Psoas muscle (tissue), 8 donors: ENCODE measurements around the gene CACNG4. TPM values are rescaled to one million over a fixed set of nuclear protein-coding genes. Genes with fewer than 3 reads are reported as not detected.

ENCODE experiments used
- ATAC-seq, 4 donors: fragments of 200-7000 bp; cut with Tn5 transposase; one replicate each; pipeline ENCODE4 v1.9.1; 2020; ENCODE audit warnings: moderate library complexity in 3 of 4, mild to moderate bottlenecking in 2 of 4
- DNase-seq, 2 donors: peaks; one replicate each; pipeline ENCODE4 v3.0.0-alpha.2; 2020
- H3K27ac ChIP-seq: fragments of 200-600 bp; one replicate; pipeline ENCODE4 v1.8.0; 2022
- H3K27me3 ChIP-seq, 3 donors: fragments of 200-600 bp in 1 of 3; one replicate each; pipeline versions ENCODE4 v1.6.1 to v1.8.0; 2013 to 2022; ENCODE audit warnings: low read length in 2 of 3, mild to moderate bottlenecking in 2 of 3, moderate library complexity in 1 of 3; ENCODE audit not compliant: insufficient read depth in 3 of 3
- H3K36me3 ChIP-seq, 2 donors: fragments of 200-600 bp in 1 of 2; one replicate each; pipeline versions ENCODE4 v1.6.1 to v1.8.0; 2013 to 2022; ENCODE audit warnings: low read depth in 1 of 2, mild to moderate bottlenecking in 1 of 2, moderate library complexity in 1 of 2; ENCODE audit not compliant: insufficient read depth in 1 of 2
- H3K4me1 ChIP-seq: fragments of 200-600 bp; one replicate; pipeline ENCODE4 v1.8.0; 2022
- H3K4me3 ChIP-seq: fragments of 200-600 bp; one replicate; pipeline ENCODE4 v1.8.0; 2022; ENCODE audit warnings: mild to moderate bottlenecking
- H3K9me3 ChIP-seq: fragments of 200-600 bp; one replicate; pipeline ENCODE4 v1.8.0; 2022
- CTCF ChIP-seq: fragments of 200-600 bp; IDR thresholded peaks from one replicate; pipeline ENCODE4 v1.8.0; 2022; ENCODE audit warnings: antibody characterized with exemption
- WGBS, 3 donors: extraction: QIAGEN DNeasy Blood & Tissue Kit; methylation state at CpG; one replicate each; pipeline versions ENCODE4 v1.1.6 to v1.1.7; 2013; 5-methylcytosine and 5-hydroxymethylcytosine counted together
- intact Hi-C, 2 donors: fragments of 100-400 bp; cut with DNase I; formaldehyde crosslinking; loops; one replicate each; pipeline versions ENCODE4 v1.11.0 to v1.14.2; 2022
- polyA plus RNA-seq, 3 donors: library from polyadenylated mRNA; stranded (reverse); fragments of 200-250 nt; gene quantifications; one replicate each; pipeline ENCODE4 v1.2.3, GENCODE V29; 2013
- total RNA-seq, 4 donors: library from RNA; stranded (reverse); fragmentation: NEBNext Ultra II Directional in 2 of 4; extraction: Animal tissue kit (Norgen Biotek cat#: 25700) in 2 of 4; gene quantifications; one replicate each; pipeline versions ENCODE4 v1.2.1 to v1.2.4, GENCODE V29; 2021 to 2023
- donor health status: healthy with polysubstance abuse.
- donor health status: DM: no; HTN: no; CAD: no; lungs with moderate emphysema.
- donor health status: Bipolar disorder and iron deficiency.
- donor health status: healthy.
- donor health status: DM: yes; HTN: yes; CAD: no.
- donor health status: DM: no; HTN: no; CAD: no.
- donor health status: DM: no; HTN: no; CAD: no.
- donor health status: DM: yes; HTN: yes; CAD: no.

The CACNG4 gene
- total and polyA plus RNA-seq, 7 donors: 0.03 TPM; not detected in 6

DNA sequence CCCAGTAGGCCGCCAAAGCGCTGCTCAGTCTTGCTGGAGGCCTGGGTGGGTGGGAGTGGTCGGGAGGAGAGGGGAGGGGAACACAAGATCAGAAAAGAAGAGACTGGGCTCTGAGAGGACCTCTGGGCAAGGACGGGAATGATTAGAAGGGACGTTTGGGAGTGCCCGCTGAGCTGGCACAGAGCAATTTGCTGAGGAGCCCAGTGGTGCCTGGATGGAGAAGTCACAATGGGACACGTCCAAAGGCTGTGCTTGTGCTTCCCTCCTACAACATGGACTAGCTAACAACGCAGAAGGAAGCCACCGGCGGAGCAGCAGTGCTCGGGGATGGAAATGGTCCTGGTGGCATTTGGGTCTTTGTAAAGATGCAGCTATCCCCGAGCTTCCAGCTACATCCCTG lies 45.6 kb upstream of the CACNG4 start:
- Histone ChIP-seq H3K4me3 (no peak overlapping the region), H3K36me3 (no peaks in the 10 kb centered on the region), H3K9me3 (no peaks in the 10 kb centered on the region), H3K4me1 (no peaks in the 10 kb centered on the region), H3K27ac (no peak overlapping the region), H3K27me3 (peaks cover 0 to 4% (median 0%) of the 10 kb centered on the region in 3 donors)
- ATAC-seq: no peak
- no peak for DNase-seq
- 79 to 83% (median 83%) methylated on average over 9 to 12 of the region's 12 CpGs for WGBS, 3 donors
- intact Hi-C loops: loop anchor here in 1 of 2 donors (5.0 kb wide), 1 partner anchor 53 kb away; no protein-coding TSS in a partner anchor
- no peak for TF ChIP-seq CTCF

GRCh38 chr17:66920435-66920834 lies 44.1 kb upstream of the CACNG4 start:
- no peak for TF ChIP-seq CTCF
- DNase-seq: no peak
- peaks cover 0 to 4% (median 0%) of the 10 kb centered on the region in 3 donors for H3K27me3 ChIP-seq
- no peaks in the 10 kb centered on the region for H3K4me1 ChIP-seq
- no peak overlapping the region for H3K4me3 ChIP-seq
- intact Hi-C loops: no loop called here
- no peaks in the 10 kb centered on the region for H3K36me3 ChIP-seq
- no peak overlapping the region for H3K27ac ChIP-seq
- no peaks in the 10 kb centered on the region for H3K9me3 ChIP-seq
- ATAC-seq: no peak
- WGBS, 3 donors: 78 to 85% (median 82%) methylated on average over 9 of the region's 9 CpGs

GRCh38 chr17:66920950-66921349 lies 43.6 kb upstream of the CACNG4 start:
- TF ChIP-seq CTCF: no peak
- ATAC-seq (no peak), DNase-seq (no peak)
- H3K4me1 ChIP-seq: no peaks in the 10 kb centered on the region
- no peak overlapping the region for H3K27ac ChIP-seq
- intact Hi-C loops: no loop called here
- WGBS, 3 donors: 57 to 66% (median 63%) methylated on average over 4 of the region's 4 CpGs
- no peak overlapping the region for H3K4me3 ChIP-seq
- no peaks in the 10 kb centered on the region for H3K36me3 ChIP-seq
- no peaks in the 10 kb centered on the region for H3K9me3 ChIP-seq
- H3K27me3 ChIP-seq: peaks cover 0 to 4% (median 0%) of the 10 kb centered on the region in 3 donors

- ATAC-seq (no peak), DNase-seq (no peak)
- H3K4me1 ChIP-seq: no peaks in the 10 kb centered on the region
- no peak for TF ChIP-seq CTCF
- H3K36me3 ChIP-seq: no peaks in the 10 kb centered on the region
- 56 to 66% (median 59%) methylated on average over 1 of the region's 1 CpG for WGBS, 3 donors
- intact Hi-C loops: no loop called here
- no peaks in the 10 kb centered on the region for H3K9me3 ChIP-seq
- no peak overlapping the region for H3K27ac ChIP-seq
- no peak overlapping the region for H3K4me3 ChIP-seq
- H3K27me3 ChIP-seq: peaks cover 0 to 4% (median 0%) of the 10 kb centered on the region in 3 donors
Observed at GRCh38 chr17:66923886-66924285, 40.6 kb upstream of the CACNG4 start.

DNA sequence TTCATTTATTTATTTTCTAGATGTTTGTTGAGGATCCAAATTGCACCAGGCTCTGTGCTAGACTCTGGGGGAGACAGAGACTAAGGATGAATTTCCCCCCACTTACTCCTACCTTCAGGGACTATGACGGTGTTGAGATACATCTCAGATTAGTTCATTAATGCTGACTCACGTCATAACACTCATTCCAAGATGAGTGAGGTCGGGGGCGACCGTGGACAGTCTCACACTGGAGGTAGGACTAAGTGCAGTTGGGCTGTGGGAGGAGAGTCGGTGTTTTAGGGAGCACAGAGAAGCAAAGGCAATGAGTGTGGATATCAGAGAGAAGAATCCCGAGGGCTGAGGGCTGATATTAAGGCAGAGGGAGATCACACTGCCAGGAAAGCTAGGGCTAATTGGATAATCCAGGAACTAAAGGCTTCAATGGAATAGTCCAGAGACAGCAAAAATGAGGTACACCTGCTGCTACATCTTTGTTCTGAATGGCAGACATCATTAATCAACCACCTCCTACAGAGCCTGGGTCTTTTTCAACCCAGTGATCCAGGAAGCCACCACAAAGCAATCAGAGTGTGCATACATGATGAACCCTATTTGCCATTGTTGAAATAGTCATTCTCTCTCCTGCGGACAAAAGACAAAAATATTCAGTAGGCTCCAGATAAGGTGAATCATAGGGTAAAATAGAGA lies 38.6 kb upstream of the CACNG4 start:
- no peaks in the 10 kb centered on the region for H3K4me1 ChIP-seq
- no peak for DNase-seq
- H3K9me3 ChIP-seq: no peaks in the 10 kb centered on the region
- no peak for TF ChIP-seq CTCF
- H3K36me3 ChIP-seq: no peaks in the 10 kb centered on the region
- no peaks in the 10 kb centered on the region for H3K27me3 ChIP-seq
- no peak for ATAC-seq
- intact Hi-C loops: no loop called here
- no peak overlapping the region for H3K27ac ChIP-seq
- 76 to 81% (median 79%) methylated on average over 8 of the region's 8 CpGs for WGBS, 3 donors
- no peak overlapping the region for H3K4me3 ChIP-seq
